Esophagus muscularis mucosa (tissue), 4 donors: ENCODE results near the gene SURF4. TPM values are rescaled to one million over a fixed set of nuclear protein-coding genes. Genes with fewer than 3 reads are reported as not detected.
"Not testable (repeated sequence)": the region's sequence is repeated elsewhere in the genome, so short reads cannot be mapped to it uniquely, and the experiment has no call there.

ENCODE experiments used
- DNase-seq: peaks from one replicate; pipeline ENCODE4 v3.0.0-alpha.2; 2017; ENCODE audit errors: extremely low spot score
- H3K27ac ChIP-seq, 4 donors: fragments of 200-600 bp; sonication (generic); replicated peaks in 1 of 4; 1 replicate in 3 of 4; 2 replicates in 1 of 4; pipeline ENCODE4 v1.5.1; 2016 to 2019; ENCODE audit warnings: mild to moderate bottlenecking in 1 of 4
- H3K27me3 ChIP-seq, 4 donors: fragments of 200-600 bp; sonication (generic); one replicate each; pipeline versions ENCODE4 v1.5.1 to v1.6.0; 2016 to 2019
- H3K36me3 ChIP-seq, 4 donors: fragments of 200-600 bp; sonication (generic); one replicate each; pipeline ENCODE4 v1.5.1; 2016 to 2019
- H3K4me1 ChIP-seq, 4 donors: fragments of 200-600 bp; sonication (generic); one replicate each; pipeline ENCODE4 v1.5.1; 2016 to 2019
- H3K4me3 ChIP-seq, 4 donors: fragments of 200-600 bp; sonication (generic); 1 replicate in 2 of 4; 2 replicates in 2 of 4; pipeline ENCODE4 v1.5.1; 2016 to 2019; ENCODE audit warnings: mild to moderate bottlenecking in 4 of 4, moderate library complexity in 1 of 4
- H3K9me3 ChIP-seq, 4 donors: fragments of 200-600 bp; sonication (generic); 1 replicate in 3 of 4; 2 replicates in 1 of 4; pipeline ENCODE4 v1.5.1; 2016 to 2019
- EP300 ChIP-seq: sonication (generic); formaldehyde crosslinking; IDR thresholded peaks from one replicate; pipeline ENCODE4 v1.6.1; 2017; ENCODE audit warnings: antibody characterized with exemption
- POLR2A ChIP-seq: fragments of 450-650 bp; IDR thresholded peaks from one replicate; pipeline ENCODE4 v1.6.1; 2017; ENCODE audit warnings: antibody characterized with exemption, moderate library complexity, mild to moderate bottlenecking, low read depth
- POLR2AphosphoS5 ChIP-seq, 2 donors: sonication (generic); formaldehyde crosslinking; IDR thresholded peaks; one replicate each; pipeline ENCODE4 v1.6.1; 2017; ENCODE audit warnings: antibody characterized with exemption in 2 of 2
- WGBS: methylation state at CpG from one replicate; pipeline ENCODE4 v1.1.5; 2018; 5-methylcytosine and 5-hydroxymethylcytosine counted together
- intact Hi-C: fragments of 100-400 bp; cut with DNase I; formaldehyde crosslinking; loops from one replicate; pipeline ENCODE4 v1.15.1; 2023
- total RNA-seq, 4 donors: library from RNA; depleted of rRNA; stranded (reverse); fragments of >200 nt; gene quantifications; one replicate each; pipeline versions ENCODE4 v1.1.0 to v1.2.1, GENCODE V29; 2016
- TF ChIP-seq, protein P1 (sequence below), 3 experiments: fragments of 200-600 bp in 2 of 3; fragments of 450-650 bp in 1 of 3; sonication (generic) in 2 of 3; IDR thresholded peaks; one replicate each; pipeline ENCODE4 v1.5.1; 2017 to 2019; ENCODE audit warnings: antibody characterized with exemption in 3 of 3, mild to moderate bottlenecking in 2 of 3, moderate library complexity in 1 of 3

SURF4 gene
- total RNA-seq, 4 donors from 2014 or later, result 83.9 to 139 (median 127) TPM

DNA sequence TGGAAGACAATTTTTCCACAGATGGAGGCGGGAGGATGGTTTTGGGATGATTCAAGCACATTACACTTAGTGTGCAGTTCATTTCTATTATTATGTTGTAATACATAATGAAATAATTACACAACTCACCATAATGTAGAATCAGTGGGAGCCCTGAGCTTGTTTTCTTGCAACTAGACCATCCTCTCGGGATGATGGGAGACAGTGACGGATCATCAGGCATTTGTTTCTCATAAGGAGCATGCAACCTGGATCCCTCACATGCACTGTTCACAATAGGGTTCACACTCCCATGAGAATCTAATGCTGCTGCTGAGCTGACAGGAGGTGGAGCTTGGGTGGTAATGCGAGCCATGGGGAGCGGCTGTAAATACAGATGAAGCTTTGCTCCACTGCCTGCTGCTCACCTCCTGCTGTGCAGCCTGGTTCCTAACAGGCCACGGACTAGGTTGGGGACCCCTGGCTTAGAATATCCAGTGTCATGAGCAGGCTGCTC is 1.9 kb upstream of the SURF4 start:
- intact Hi-C loops, result no loop called here
- Histone ChIP-seq H3K27ac (no peak overlapping the region), H3K36me3 (peaks cover 0 to 8% (median 7%) of the 10 kb centered on the region in 4 donors), H3K9me3 (no peaks in the 10 kb centered on the region), H3K27me3 (no peaks in the 10 kb centered on the region), H3K4me1 (peaks cover 24 to 33% (median 31%) of the 10 kb centered on the region in 4 donors), H3K4me3 (no peak overlapping the region)
- no peak for TF ChIP-seq POLR2AphosphoS5 (IDR thresholded peaks at IDR 0.05)
- no peak for TF ChIP-seq EP300
- TF ChIP-seq, protein P1, sequence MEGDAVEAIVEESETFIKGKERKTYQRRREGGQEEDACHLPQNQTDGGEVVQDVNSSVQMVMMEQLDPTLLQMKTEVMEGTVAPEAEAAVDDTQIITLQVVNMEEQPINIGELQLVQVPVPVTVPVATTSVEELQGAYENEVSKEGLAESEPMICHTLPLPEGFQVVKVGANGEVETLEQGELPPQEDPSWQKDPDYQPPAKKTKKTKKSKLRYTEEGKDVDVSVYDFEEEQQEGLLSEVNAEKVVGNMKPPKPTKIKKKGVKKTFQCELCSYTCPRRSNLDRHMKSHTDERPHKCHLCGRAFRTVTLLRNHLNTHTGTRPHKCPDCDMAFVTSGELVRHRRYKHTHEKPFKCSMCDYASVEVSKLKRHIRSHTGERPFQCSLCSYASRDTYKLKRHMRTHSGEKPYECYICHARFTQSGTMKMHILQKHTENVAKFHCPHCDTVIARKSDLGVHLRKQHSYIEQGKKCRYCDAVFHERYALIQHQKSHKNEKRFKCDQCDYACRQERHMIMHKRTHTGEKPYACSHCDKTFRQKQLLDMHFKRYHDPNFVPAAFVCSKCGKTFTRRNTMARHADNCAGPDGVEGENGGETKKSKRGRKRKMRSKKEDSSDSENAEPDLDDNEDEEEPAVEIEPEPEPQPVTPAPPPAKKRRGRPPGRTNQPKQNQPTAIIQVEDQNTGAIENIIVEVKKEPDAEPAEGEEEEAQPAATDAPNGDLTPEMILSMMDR (IDR thresholded peaks at IDR 0.05), result no peak
- no peak for TF ChIP-seq POLR2A
- WGBS, result 90% methylated on average over 4 of the region's 6 CpGs
- DNase-seq, result no peak

DNA sequence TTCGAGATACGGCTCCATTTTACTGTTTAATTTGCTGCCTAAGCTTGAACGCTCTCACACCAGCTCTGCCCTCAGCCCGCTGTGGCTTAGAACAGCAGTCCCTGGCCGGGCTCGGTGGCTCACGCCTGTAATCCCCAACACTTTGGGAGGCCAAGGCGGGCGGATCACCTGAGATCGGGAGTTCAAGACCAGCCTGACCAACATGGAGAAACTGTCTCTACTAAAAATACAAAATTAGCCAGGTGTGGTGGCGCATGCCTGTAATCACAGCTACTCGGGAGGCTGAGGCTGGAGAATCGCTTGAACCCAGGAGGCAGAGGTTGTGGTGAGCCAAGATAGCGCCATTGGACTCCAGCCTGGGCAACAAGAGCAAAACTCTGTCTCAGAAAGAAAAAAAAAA is 1.4 kb upstream of the SURF4 start:
- Histone ChIP-seq H3K4me1 (peaks cover 29 to 38% (median 36%) of the 10 kb centered on the region in 4 donors), H3K36me3 (peaks cover 0 to 12% (median 10%) of the 10 kb centered on the region in 4 donors), H3K27ac (peak overlapping the region in 1 of 4 donors; percentile 21)
- H3K4me3 ChIP-seq, H3K9me3 ChIP-seq, DNase-seq, H3K27me3 ChIP-seq, intact Hi-C loops: not testable (repeated sequence)
- 89% methylated on average over 13 of the region's 14 CpGs for WGBS

DNA sequence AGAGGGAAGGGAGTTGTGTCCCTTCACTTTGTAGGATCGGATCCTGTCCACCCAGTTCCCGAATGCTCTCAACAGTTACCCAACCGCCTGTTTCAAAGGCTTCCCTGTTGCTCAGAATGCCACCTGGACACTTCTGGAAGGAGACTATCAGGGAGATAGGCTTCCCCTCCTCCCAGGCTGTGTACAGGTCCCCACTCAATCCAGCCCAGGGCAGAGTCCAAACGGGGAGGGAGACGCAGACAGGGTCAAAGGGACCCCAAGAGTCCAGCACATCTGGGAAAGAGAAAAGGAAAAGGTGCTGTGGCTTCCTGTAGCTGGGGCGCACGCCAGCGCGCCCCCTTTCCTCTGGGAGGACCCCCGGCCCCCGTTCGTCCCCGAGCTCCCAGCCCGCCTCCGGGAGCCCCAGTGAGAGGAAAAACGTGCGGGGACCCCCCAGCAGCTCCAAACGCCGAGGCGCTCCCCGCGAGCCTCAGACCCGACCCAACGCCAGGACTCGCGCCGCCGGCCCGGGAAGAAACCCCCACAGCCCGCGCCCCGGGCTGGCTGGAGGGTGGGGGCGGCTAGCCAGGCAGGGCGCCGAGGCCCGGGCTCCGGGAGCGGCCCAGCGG is 640 bp downstream of the SURF4 start:
- H3K27me3 ChIP-seq, result no peaks in the 10 kb centered on the region
- H3K27ac ChIP-seq, result peak overlapping the region; percentile 92 to 97 (median 96)
- peaks cover 46 to 58% (median 57%) of the 10 kb centered on the region in 4 donors for H3K4me1 ChIP-seq
- H3K36me3 ChIP-seq, result peaks cover 0 to 24% (median 15%) of the 10 kb centered on the region in 4 donors
- intact Hi-C loops, result no loop called here
- H3K9me3 ChIP-seq, result no peaks in the 10 kb centered on the region
- TF ChIP-seq POLR2AphosphoS5 (IDR thresholded peaks at IDR 0.05) (no peak), POLR2A (no peak)
- TF ChIP-seq, protein P1 (IDR thresholded peaks at IDR 0.05), result no peak
- peak overlapping the region; percentile 81 to 98 (median 93) for H3K4me3 ChIP-seq
- no peak for DNase-seq
- whole genome bisulfite sequencing, result 2% methylated on average over 3 of the region's 39 CpGs

DNA sequence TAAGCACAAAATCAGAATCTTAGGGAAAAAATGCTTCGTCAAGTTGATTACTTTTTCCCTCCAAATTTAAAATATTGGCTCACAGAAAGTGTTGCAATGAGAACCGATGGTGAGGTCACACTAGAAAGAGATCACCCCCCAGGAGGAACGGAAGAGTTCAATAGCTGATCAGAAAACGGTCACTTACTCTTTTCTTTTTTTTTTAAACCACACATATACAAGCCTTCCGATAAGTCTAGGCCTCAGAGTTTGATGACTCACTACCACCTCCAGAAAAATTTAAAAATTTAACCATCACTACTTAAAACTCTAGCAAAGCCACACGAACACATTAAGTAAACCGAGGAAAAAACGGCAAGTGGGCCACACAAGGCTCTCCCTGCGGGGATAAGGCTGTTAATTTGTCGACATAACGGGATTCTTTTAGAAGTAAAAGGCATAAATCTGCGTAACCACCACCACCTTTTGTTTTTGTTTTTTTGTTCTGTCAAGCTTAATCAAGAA is 1.2 kb downstream of the SURF4 start:
- no peaks in the 10 kb centered on the region for H3K27me3 ChIP-seq
- H3K4me3 ChIP-seq, result peak overlapping the region; percentile 81 to 98 (median 93)
- peaks cover 50 to 64% (median 62%) of the 10 kb centered on the region in 4 donors for H3K4me1 ChIP-seq
- H3K36me3 ChIP-seq, result peaks cover 0 to 29% (median 18%) of the 10 kb centered on the region in 4 donors
- H3K27ac ChIP-seq, result peak overlapping the region; percentile 92 to 97 (median 96)
- intact Hi-C loops, result no loop called here
- H3K9me3 ChIP-seq, result no peaks in the 10 kb centered on the region
- DNase-seq, result no peak
- no peak for TF ChIP-seq EP300
- no peak for TF ChIP-seq POLR2AphosphoS5 (IDR thresholded peaks at IDR 0.05)
- TF ChIP-seq, protein P1 (IDR thresholded peaks at IDR 0.05), result no peak
- no peak for TF ChIP-seq POLR2A
- WGBS, result 19% methylated on average over 12 of the region's 12 CpGs

DNA sequence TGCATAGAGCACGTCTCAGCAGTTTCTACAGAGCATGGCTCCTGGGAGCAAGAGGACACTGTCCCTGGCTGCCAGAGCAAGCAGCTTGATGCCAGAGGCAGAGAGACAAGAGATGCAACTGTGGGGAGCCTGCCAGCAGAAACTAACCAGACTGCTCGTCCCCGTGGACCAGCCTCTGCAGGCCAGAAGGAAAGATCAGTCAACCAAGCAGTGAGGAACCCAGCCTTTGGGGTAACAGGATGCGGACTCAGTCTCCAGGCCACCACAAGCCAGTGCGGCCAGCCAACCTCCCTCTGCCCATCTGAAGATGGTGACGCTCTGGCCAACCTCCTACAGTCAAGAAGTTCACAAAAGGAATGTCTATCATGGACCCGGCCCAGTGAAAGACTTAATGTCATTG is 3.7 kb downstream of the SURF4 start:
- H3K4me1 ChIP-seq, result peaks cover 68 to 89% (median 85%) of the 10 kb centered on the region in 4 donors
- 80% methylated on average over 5 of the region's 7 CpGs for WGBS
- TF ChIP-seq POLR2A, result no peak
- no peak for TF ChIP-seq POLR2AphosphoS5 (IDR thresholded peaks at IDR 0.05)
- TF ChIP-seq EP300, result no peak
- TF ChIP-seq, protein P1 (IDR thresholded peaks at IDR 0.05), result no peak
- intact Hi-C loops, result no loop called here
- no peak for DNase-seq
- H3K36me3 ChIP-seq, result peaks cover under 1 to 33% (median 24%) of the 10 kb centered on the region in 4 donors
- no peaks in the 10 kb centered on the region for H3K27me3 ChIP-seq
- no peak overlapping the region for H3K4me3 ChIP-seq
- H3K27ac ChIP-seq, result no peak overlapping the region
- H3K9me3 ChIP-seq, result no peaks in the 10 kb centered on the region
